HEK293 (cell line): ENCODE data around the gene ANO9.

Experiments
- CTCF ChIA-PET: fragments of 350-600 bp; formaldehyde crosslinking; extraction: SDS; loops from one replicate; lab custom pipeline; 2021; ENCODE audit warnings: antibody characterized with exemption; lab: Yijun Ruan, JAX
- POLR2A ChIA-PET: fragments of 300-600 bp; formaldehyde crosslinking; extraction: SDS; loops from one replicate; lab custom pipeline; 2020; ENCODE audit warnings: antibody characterized with exemption, inconsistent platforms; lab: Yijun Ruan, JAX
- H3K27ac ChIP-seq: fragments of 200-500 bp; sonication (Bioruptor generic); 2 replicates; pipeline ENCODE4 v1.5.1; 2014; ENCODE audit warnings: low read depth, low read length, control low read depth, inconsistent platforms; ENCODE audit errors: extremely low read depth
- H3K36me3 ChIP-seq, 2 experiments: fragments of 200-500 bp in 1 of 2; sonication (Bioruptor generic) in 1 of 2; 1 replicate in 1 of 2; 2 replicates in 1 of 2; pipeline ENCODE4 v1.5.1; 2014 to 2017; ENCODE audit warnings: inconsistent platforms in 2 of 2, low read length in 2 of 2; ENCODE audit not compliant: control insufficient read depth in 2 of 2, insufficient read depth in 1 of 2
- H3K4me1 ChIP-seq: fragments of 200-500 bp; sonication (Bioruptor generic); 2 replicates; pipeline ENCODE4 v1.5.1; 2014; ENCODE audit warnings: mild to moderate bottlenecking, low read length, inconsistent platforms; ENCODE audit not compliant: control insufficient read depth, insufficient read depth
- H3K4me3 ChIP-seq: 2 replicates; pipeline ENCODE4 v1.5.1; 2011; ENCODE audit warnings: low read depth, mild to moderate bottlenecking, control low read depth, low read length, moderate library complexity
- H3K9me3 ChIP-seq: fragments of 200-500 bp; sonication (Bioruptor generic); 2 replicates; pipeline ENCODE4 v1.5.1; 2014; ENCODE audit warnings: low read depth, low read length, inconsistent platforms; ENCODE audit not compliant: control insufficient read depth, insufficient read depth
- AEBP2 ChIP-seq: fragments of 450-650 bp; formaldehyde crosslinking; IDR thresholded peaks from 2 replicates; pipeline ENCODE4 v1.5.1; 2016; ENCODE audit warnings: missing biosample characterization, missing genetic modification characterization, borderline replicate concordance
- ATF2 ChIP-seq: fragments of 450-650 bp; formaldehyde crosslinking; IDR thresholded peaks from 2 replicates; pipeline ENCODE4 v1.5.1; 2016; ENCODE audit warnings: missing biosample characterization, missing genetic modification characterization, low read depth
- BCL6B ChIP-seq: fragments of 450-650 bp; formaldehyde crosslinking; IDR thresholded peaks from 2 replicates; pipeline ENCODE4 v1.5.1; 2017; ENCODE audit warnings: missing biosample characterization, missing genetic modification characterization
- SALL2 ChIP-seq: fragments of 450-650 bp; formaldehyde crosslinking; IDR thresholded peaks from 2 replicates; pipeline ENCODE4 v1.5.0; 2017; ENCODE audit warnings: missing biosample characterization, mild to moderate bottlenecking, missing genetic modification characterization, borderline replicate concordance
- SCRT2 ChIP-seq: fragments of 450-650 bp; formaldehyde crosslinking; IDR thresholded peaks from 2 replicates; pipeline ENCODE4 v1.5.1; 2016; ENCODE audit warnings: missing biosample characterization, missing genetic modification characterization
- YY1 ChIP-seq: fragments of 450-650 bp; formaldehyde crosslinking; IDR thresholded peaks from 2 replicates; pipeline ENCODE4 v1.5.1; 2018; ENCODE audit warnings: missing biosample characterization, missing genetic modification characterization
- ZBTB49 ChIP-seq: fragments of 450-650 bp; formaldehyde crosslinking; IDR thresholded peaks from 2 replicates; pipeline ENCODE4 v1.5.1; 2016; ENCODE audit warnings: missing biosample characterization, missing genetic modification characterization, low read depth
- ZBTB6 ChIP-seq: fragments of 450-650 bp; formaldehyde crosslinking; IDR thresholded peaks from 2 replicates; pipeline ENCODE4 v1.5.1; 2017; ENCODE audit warnings: missing biosample characterization, missing genetic modification characterization
- ZNF132 ChIP-seq: fragments of 450-650 bp; formaldehyde crosslinking; IDR thresholded peaks from 2 replicates; pipeline ENCODE4 v1.5.1; 2017; ENCODE audit warnings: missing biosample characterization, missing genetic modification characterization, borderline replicate concordance
- ZNF302 ChIP-seq: fragments of 450-650 bp; formaldehyde crosslinking; IDR thresholded peaks from 2 replicates; pipeline ENCODE4 v1.5.1; 2016; ENCODE audit warnings: missing biosample characterization, missing genetic modification characterization, low read depth
- ZNF426 ChIP-seq: fragments of 450-650 bp; formaldehyde crosslinking; IDR thresholded peaks from 2 replicates; pipeline ENCODE4 v1.5.1; 2017; ENCODE audit warnings: missing biosample characterization, missing genetic modification characterization, mild to moderate bottlenecking, inconsistent platforms, moderate library complexity
- ZNF529 ChIP-seq: fragments of 450-650 bp; formaldehyde crosslinking; IDR thresholded peaks from 2 replicates; pipeline ENCODE4 v1.5.1; 2017; ENCODE audit warnings: missing genetic modification characterization, missing biosample characterization; ENCODE audit not compliant: insufficient replicate concordance
- ZNF624 ChIP-seq: fragments of 450-650 bp; formaldehyde crosslinking; IDR thresholded peaks from 2 replicates; pipeline ENCODE4 v1.5.1; 2017; ENCODE audit warnings: missing biosample characterization, missing genetic modification characterization
- ZNF776 ChIP-seq: fragments of 450-650 bp; formaldehyde crosslinking; IDR thresholded peaks from 2 replicates; pipeline ENCODE4 v1.5.0; 2017; ENCODE audit warnings: missing biosample characterization, missing genetic modification characterization, borderline replicate concordance
- ZNF792 ChIP-seq: fragments of 450-650 bp; formaldehyde crosslinking; IDR thresholded peaks from 2 replicates; pipeline ENCODE4 v1.5.1; 2016; ENCODE audit warnings: missing biosample characterization, missing genetic modification characterization

Gene ANO9

GRCh38 chr11:477052-477715, 35.4 kb upstream of the ANO9 start:
- POLR2A ChIA-PET, result no interaction called here
- H3K36me3 ChIP-seq, result peaks cover 0 to 41% of the 10 kb centered on the region in 2 experiments; a peak in 1 of 3 replicates
- TF ChIP-seq ZNF624 (tag by site-specific recombination), result no peak
- TF ChIP-seq YY1 (tag by site-specific recombination), result no peak
- H3K4me3 ChIP-seq, result no peak overlapping the region
- H3K27ac ChIP-seq, result no peak overlapping the region
- CTCF ChIA-PET, result interaction anchor here (0.7 kb wide), 1 partner anchor 57 kb away, joined by 4 read pairs; no protein-coding TSS in a partner anchor
- no peaks in the 10 kb centered on the region for H3K4me1 ChIP-seq
- H3K9me3 ChIP-seq, result no peaks in the 10 kb centered on the region

- POLR2A ChIA-PET, result no interaction called here
- Histone ChIP-seq H3K27ac (no peak overlapping the region), H3K4me1 (no peaks in the 10 kb centered on the region), H3K36me3 (peaks cover 0 to 39% of the 10 kb centered on the region in 2 experiments; a peak in 1 of 3 replicates), H3K9me3 (no peaks in the 10 kb centered on the region), H3K4me3 (no peak overlapping the region)
- TF ChIP-seq SALL2 (tag by site-specific recombination) (no peak), ZNF792 (tag by site-specific recombination) (no peak), ZNF132 (tag by site-specific recombination) (no peak), ZNF302 (tag by site-specific recombination) (no peak), AEBP2 (tag by site-specific recombination) (no peak), ZNF426 (tag by site-specific recombination) (no peak)
- CTCF ChIA-PET, result interaction anchor here (1.1 kb wide), 1 partner anchor 43 kb away, joined by 3 read pairs; no protein-coding TSS in a partner anchor
Measured at GRCh38 chr11:476416-476815, 34.6 kb upstream of the ANO9 start.

GRCh38 chr11:475941-476340, 34.1 kb upstream of the ANO9 start:
- no peak overlapping the region for H3K4me3 ChIP-seq
- no peak overlapping the region for H3K27ac ChIP-seq
- ChIA-PET POLR2A (no interaction called here), CTCF (interaction anchor here (1.1 kb wide), 1 partner anchor 43 kb away, joined by 3 read pairs; no protein-coding TSS in a partner anchor)
- no peaks in the 10 kb centered on the region for H3K4me1 ChIP-seq
- H3K9me3 ChIP-seq, result no peaks in the 10 kb centered on the region
- TF ChIP-seq ZNF776 (tag by site-specific recombination) (no peak), ZBTB6 (tag by site-specific recombination) (no peak), BCL6B (tag by site-specific recombination) (no peak), ZNF529 (tag by site-specific recombination) (no peak), SCRT2 (tag by site-specific recombination) (no peak), ATF2 (tag by site-specific recombination) (no peak), ZBTB49 (tag by site-specific recombination) (no peak)
- H3K36me3 ChIP-seq, result peaks cover 0 to 35% of the 10 kb centered on the region in 2 experiments; a peak in 1 of 3 replicates
